Measurements from ENCODE around the gene FAM209B.
"Not testable (repeated sequence)": the region's sequence is repeated elsewhere in the genome, so short reads cannot be mapped to it uniquely, and the experiment has no call there.

FAM209B gene

DNA sequence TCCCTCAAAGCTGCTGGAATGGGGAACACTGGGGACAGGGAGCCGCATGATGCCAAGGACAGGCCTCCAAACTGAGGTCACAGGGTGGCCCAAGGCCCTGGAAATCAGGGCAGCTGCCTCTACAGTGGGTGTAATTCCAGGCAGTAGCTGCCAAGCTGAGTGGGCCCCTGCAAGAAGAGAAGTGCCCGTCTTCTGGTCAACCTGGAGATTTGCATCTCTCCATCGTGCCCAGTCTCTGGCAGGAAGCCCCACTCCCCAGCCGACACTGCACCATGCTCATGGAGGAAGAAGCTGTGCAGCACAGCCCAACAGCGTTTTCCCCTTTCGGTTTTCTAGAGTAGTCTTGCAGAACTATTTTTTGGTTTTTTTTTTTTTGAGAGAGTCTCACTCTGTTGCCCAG, 10.7 kb upstream of the FAM209B start:
- no peak for TF ChIP-seq EGR1 (IDR thresholded peaks at IDR 0.05)
- TF ChIP-seq ZBTB7A (IDR thresholded peaks at IDR 0.05; ENCODE audit: low read depth) = no peak
- TF ChIP-seq, protein P1, sequence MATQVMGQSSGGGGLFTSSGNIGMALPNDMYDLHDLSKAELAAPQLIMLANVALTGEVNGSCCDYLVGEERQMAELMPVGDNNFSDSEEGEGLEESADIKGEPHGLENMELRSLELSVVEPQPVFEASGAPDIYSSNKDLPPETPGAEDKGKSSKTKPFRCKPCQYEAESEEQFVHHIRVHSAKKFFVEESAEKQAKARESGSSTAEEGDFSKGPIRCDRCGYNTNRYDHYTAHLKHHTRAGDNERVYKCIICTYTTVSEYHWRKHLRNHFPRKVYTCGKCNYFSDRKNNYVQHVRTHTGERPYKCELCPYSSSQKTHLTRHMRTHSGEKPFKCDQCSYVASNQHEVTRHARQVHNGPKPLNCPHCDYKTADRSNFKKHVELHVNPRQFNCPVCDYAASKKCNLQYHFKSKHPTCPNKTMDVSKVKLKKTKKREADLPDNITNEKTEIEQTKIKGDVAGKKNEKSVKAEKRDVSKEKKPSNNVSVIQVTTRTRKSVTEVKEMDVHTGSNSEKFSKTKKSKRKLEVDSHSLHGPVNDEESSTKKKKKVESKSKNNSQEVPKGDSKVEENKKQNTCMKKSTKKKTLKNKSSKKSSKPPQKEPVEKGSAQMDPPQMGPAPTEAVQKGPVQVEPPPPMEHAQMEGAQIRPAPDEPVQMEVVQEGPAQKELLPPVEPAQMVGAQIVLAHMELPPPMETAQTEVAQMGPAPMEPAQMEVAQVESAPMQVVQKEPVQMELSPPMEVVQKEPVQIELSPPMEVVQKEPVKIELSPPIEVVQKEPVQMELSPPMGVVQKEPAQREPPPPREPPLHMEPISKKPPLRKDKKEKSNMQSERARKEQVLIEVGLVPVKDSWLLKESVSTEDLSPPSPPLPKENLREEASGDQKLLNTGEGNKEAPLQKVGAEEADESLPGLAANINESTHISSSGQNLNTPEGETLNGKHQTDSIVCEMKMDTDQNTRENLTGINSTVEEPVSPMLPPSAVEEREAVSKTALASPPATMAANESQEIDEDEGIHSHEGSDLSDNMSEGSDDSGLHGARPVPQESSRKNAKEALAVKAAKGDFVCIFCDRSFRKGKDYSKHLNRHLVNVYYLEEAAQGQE (IDR thresholded peaks at IDR 0.05; ENCODE audit: low read depth) = no peak
- TF ChIP-seq CREB1 (IDR thresholded peaks at IDR 0.05; ENCODE audit: low read depth) = no peak
- TF ChIP-seq TCF12 (IDR thresholded peaks at IDR 0.05; ENCODE audit: low read depth) = no peak
- no peak for TF ChIP-seq YY1 (IDR thresholded peaks at IDR 0.05; ENCODE audit: low read depth)
- TF ChIP-seq FOXM1 (IDR thresholded peaks at IDR 0.05; ENCODE audit: borderline replicate concordance, low read depth) = no peak
- TF ChIP-seq RAD21 (IDR thresholded peaks at IDR 0.05; ENCODE audit: low read depth) = no peak
- TF ChIP-seq, protein P2, sequence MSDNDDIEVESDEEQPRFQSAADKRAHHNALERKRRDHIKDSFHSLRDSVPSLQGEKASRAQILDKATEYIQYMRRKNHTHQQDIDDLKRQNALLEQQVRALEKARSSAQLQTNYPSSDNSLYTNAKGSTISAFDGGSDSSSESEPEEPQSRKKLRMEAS (IDR thresholded peaks at IDR 0.05) = no peak
- no peak for TF ChIP-seq TAF1 (IDR thresholded peaks at IDR 0.05; ENCODE audit: low read depth)
- TF ChIP-seq, protein P3, sequence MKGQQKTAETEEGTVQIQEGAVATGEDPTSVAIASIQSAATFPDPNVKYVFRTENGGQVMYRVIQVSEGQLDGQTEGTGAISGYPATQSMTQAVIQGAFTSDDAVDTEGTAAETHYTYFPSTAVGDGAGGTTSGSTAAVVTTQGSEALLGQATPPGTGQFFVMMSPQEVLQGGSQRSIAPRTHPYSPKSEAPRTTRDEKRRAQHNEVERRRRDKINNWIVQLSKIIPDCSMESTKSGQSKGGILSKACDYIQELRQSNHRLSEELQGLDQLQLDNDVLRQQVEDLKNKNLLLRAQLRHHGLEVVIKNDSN (IDR thresholded peaks at IDR 0.05) = no peak
- no peak for TF ChIP-seq NFIC (IDR thresholded peaks at IDR 0.05)
- no peak for TF ChIP-seq TEAD4 (IDR thresholded peaks at IDR 0.05)
- TF ChIP-seq EP300 (IDR thresholded peaks at IDR 0.05; ENCODE audit: borderline replicate concordance) = no peak
- no peak for TF ChIP-seq CEBPB (IDR thresholded peaks at IDR 0.05)

DNA sequence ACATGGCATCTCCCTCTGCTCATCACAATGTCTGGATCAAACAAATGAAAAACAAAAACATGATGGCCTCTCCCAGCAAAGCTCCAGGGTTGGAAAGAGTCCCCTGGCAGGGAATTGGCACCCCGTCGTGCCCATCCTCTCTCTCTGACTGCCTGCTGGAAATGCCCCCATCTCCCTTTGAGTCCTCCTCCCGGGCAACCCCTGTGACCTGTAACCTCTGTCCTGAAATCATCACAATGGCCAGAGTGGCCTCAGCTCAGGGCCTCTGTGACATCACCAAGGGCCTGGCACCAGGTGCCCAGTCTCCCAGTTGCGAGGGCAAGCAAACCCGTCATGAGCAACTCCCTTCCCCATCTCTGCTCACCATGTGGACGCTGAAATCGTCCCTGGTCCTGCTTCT, 8.6 kb upstream of the FAM209B start, which contains the start of gene FAM209A:
TSS of gene FAM209A (plus strand) at position 301 of the 400 bp plus-strand sequence. CDS start at position 366, 65 bp downstream.
- TF ChIP-seq, protein P1 (IDR thresholded peaks at IDR 0.05; ENCODE audit: low read depth) = not testable (repeated sequence)
- not testable (repeated sequence) for TF ChIP-seq EP300 (IDR thresholded peaks at IDR 0.05; ENCODE audit: borderline replicate concordance); YY1 (IDR thresholded peaks at IDR 0.05; ENCODE audit: low read depth)

DNA sequence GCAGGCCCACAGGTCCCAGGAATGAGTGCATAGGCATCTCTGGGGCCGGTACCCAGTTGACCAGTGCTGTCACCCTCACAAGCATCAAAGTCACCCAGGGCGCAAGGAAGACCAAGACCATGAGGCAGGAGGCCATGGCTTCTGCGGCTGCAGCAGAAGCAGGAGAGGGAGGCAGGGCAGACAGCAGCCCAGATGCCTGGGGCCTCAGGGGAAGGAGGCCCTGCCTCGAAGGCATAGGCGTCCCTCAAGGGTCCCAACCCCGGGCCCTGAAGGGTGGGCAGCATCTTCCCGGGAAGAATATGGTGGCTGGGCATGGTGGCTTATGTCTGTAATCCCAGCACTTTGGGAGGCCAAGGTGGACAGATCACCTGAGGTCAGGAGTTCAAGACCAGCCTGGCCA, 5.5 kb upstream of the FAM209B start:
- no peak for TF ChIP-seq TEAD4 (IDR thresholded peaks at IDR 0.05)
- TF ChIP-seq NFIC (IDR thresholded peaks at IDR 0.05) = no peak
- TF ChIP-seq EP300 (IDR thresholded peaks at IDR 0.05; ENCODE audit: borderline replicate concordance) = no peak
- TF ChIP-seq RAD21 (IDR thresholded peaks at IDR 0.05; ENCODE audit: low read depth) = no peak
- TF ChIP-seq EGR1 (IDR thresholded peaks at IDR 0.05) = no peak
- TF ChIP-seq, protein P3 (IDR thresholded peaks at IDR 0.05) = no peak
- no peak for TF ChIP-seq ZBTB7A (IDR thresholded peaks at IDR 0.05; ENCODE audit: low read depth)
- no peak for TF ChIP-seq TAF1 (IDR thresholded peaks at IDR 0.05; ENCODE audit: low read depth)
- TF ChIP-seq CREB1 (IDR thresholded peaks at IDR 0.05; ENCODE audit: low read depth) = no peak
- TF ChIP-seq CEBPB (IDR thresholded peaks at IDR 0.05) = no peak
- TF ChIP-seq, protein P1 (IDR thresholded peaks at IDR 0.05; ENCODE audit: low read depth) = no peak
- no peak for TF ChIP-seq TCF12 (IDR thresholded peaks at IDR 0.05; ENCODE audit: low read depth)
- TF ChIP-seq, protein P2 (IDR thresholded peaks at IDR 0.05) = no peak
- TF ChIP-seq YY1 (IDR thresholded peaks at IDR 0.05; ENCODE audit: low read depth) = no peak

DNA sequence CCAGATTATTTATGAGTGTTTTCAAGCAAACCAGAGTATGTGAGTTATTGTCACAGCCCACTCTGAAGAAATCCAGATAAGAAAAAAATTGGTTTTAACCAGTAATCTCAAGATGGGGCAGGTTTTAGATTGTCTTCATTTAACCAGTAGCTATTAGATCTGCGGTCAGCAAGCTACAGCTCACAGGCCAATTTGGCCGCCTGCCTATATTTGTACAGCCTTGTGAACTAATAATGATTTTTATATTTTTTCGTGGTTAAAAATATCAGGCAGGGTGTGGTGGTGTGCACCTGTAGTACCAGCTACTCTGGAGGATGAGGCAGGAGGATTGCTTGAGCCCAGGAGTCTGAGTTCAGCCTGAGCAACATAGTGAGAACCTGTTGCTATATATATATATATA, 5.0 kb downstream of the FAM209B start:
- TF ChIP-seq TCF12 (IDR thresholded peaks at IDR 0.05; ENCODE audit: low read depth) (no peak), CEBPB (IDR thresholded peaks at IDR 0.05) (no peak), RAD21 (IDR thresholded peaks at IDR 0.05; ENCODE audit: low read depth) (no peak), TAF1 (IDR thresholded peaks at IDR 0.05; ENCODE audit: low read depth) (no peak), CREB1 (IDR thresholded peaks at IDR 0.05; ENCODE audit: low read depth) (no peak), NFIC (IDR thresholded peaks at IDR 0.05) (no peak), TEAD4 (IDR thresholded peaks at IDR 0.05) (no peak), ZBTB7A (IDR thresholded peaks at IDR 0.05; ENCODE audit: low read depth) (no peak), EP300 (IDR thresholded peaks at IDR 0.05; ENCODE audit: borderline replicate concordance) (no peak), YY1 (IDR thresholded peaks at IDR 0.05; ENCODE audit: low read depth) (no peak), EGR1 (IDR thresholded peaks at IDR 0.05) (no peak)
- TF ChIP-seq, protein P2 (IDR thresholded peaks at IDR 0.05) = no peak
- TF ChIP-seq, protein P1 (IDR thresholded peaks at IDR 0.05; ENCODE audit: low read depth) = no peak

Data from Ishikawa (cell line).